ENCODE results near the gene FADS1. TPM values are rescaled to one million over a fixed set of nuclear protein-coding genes. Genes with fewer than 3 reads are reported as not detected.

The FADS1 gene
- total and polyA plus RNA-seq, 2 of the 8 experiments (the other 6 are each of a cell fraction or from before 2014, with no cell fraction given): 115 to 141 TPM

GRCh38 chr11:61794579-61794978 lies 22.2 kb downstream of the FADS1 start:
- no peaks in the 10 kb centered on the region for H3K27me3 ChIP-seq (replicated peaks in 1 of 4; ENCODE audit: control insufficient read depth in 3 of 4, extremely low read depth in 1 of 4, insufficient read depth in 3 of 4, low read length in 3 of 4)
- H3K27ac ChIP-seq (ENCODE audit: low read depth, low read length): no peak overlapping the region
- no peak overlapping the region for H2AK5ac ChIP-seq (ENCODE audit: low read depth, low read length)
- H4K5ac ChIP-seq (ENCODE audit: insufficient read length, low read depth, low read length): no peak overlapping the region
- H3K79me2 ChIP-seq (ENCODE audit: control insufficient read depth in 1 of 2, insufficient read depth in 2 of 2, low read length in 2 of 2): peaks cover 8 to 58% of the 10 kb centered on the region in 2 experiments
- 0 out of 7 replicates have a peak, but pooled peaks cover 0 to 2% (median 0%) of the 10 kb centered on the region in 4 experiments for H3K4me1 ChIP-seq (replicated peaks in 1 of 4; ENCODE audit: control insufficient read depth in 3 of 4, insufficient read depth in 4 of 4, low read length in 3 of 4)
- no peak overlapping the region for H3K18ac ChIP-seq (ENCODE audit: extremely low read depth, low read length)
- no peak overlapping the region for H3K14ac ChIP-seq (ENCODE audit: insufficient read length)
- ChIA-PET CTCF (ENCODE audit: partially characterized antibody) (interaction anchor here (4.1 to 10.1 kb wide), 3 partner anchors 12 to 46 kb away, joined by 24 to 118 read pairs (median 45); partner anchors contain the start of gene FADS1), POLR2A (ENCODE audit: partially characterized antibody) (interaction anchor here (0.7 to 20.9 kb wide), 6 partner anchors 10 to 199 kb away, joined by 3 to 354 read pairs (median 4); partner anchors contain the start of gene FADS1)
- no peak overlapping the region for H3K4me3 ChIP-seq (ENCODE audit: extremely low read depth in 1 of 4, insufficient read depth in 2 of 4, low read depth in 3 of 4, low read length in 4 of 4)
- FAIRE-seq (no peak), DNase-seq (ENCODE audit: low read depth in 1 of 2, low spot score in 2 of 2) (no peak)
- H4K8ac ChIP-seq (ENCODE audit: extremely low read depth, insufficient read depth, low read length): no peak overlapping the region
- no peak overlapping the region for H2AFZ ChIP-seq (ENCODE audit: low read length)
- H3K9me3 ChIP-seq (ENCODE audit: insufficient read depth in 2 of 2, low read depth in 1 of 2, low read length in 1 of 2): no peaks in the 10 kb centered on the region
- no peak overlapping the region for H2BK20ac ChIP-seq (ENCODE audit: low read length)
- no peak overlapping the region for H2BK15ac ChIP-seq (ENCODE audit: low read length)
- H2BK120ac ChIP-seq (replicated peaks; ENCODE audit: low read depth, low read length): no peak overlapping the region
- peaks cover 8 to 30% (median 26%) of the 10 kb centered on the region in 4 experiments; a peak in 7 of 8 replicates for H3K36me3 ChIP-seq (ENCODE audit: control insufficient read depth in 2 of 4, insufficient read depth in 4 of 4, low read length in 3 of 4)
- peaks cover 2% of the 10 kb centered on the region; the same call in 1 of the 2 replicates for H3K23me2 ChIP-seq (ENCODE audit: low read depth, low read length)
- H3K4ac ChIP-seq (replicated peaks; ENCODE audit: insufficient read length, low read depth, low read length): no peak overlapping the region
- H3K4me2 ChIP-seq (ENCODE audit: insufficient read depth in 1 of 2, low read depth in 2 of 2, low read length in 2 of 2): no peak overlapping the region; a peak in 1 of 4 replicates
- no peak overlapping the region for H3K9ac ChIP-seq (replicated peaks in 1 of 4; ENCODE audit: extremely low read depth in 1 of 4, low read depth in 3 of 4, low read length in 3 of 4)
- no peak overlapping the region for H2BK5ac ChIP-seq (ENCODE audit: low read depth, low read length)
- H3K23ac ChIP-seq (ENCODE audit: insufficient read length): no peak overlapping the region
- no peaks in the 10 kb centered on the region; the same call in 1 of the 2 replicates for H3K79me1 ChIP-seq (ENCODE audit: low read depth, low read length)
- TF ChIP-seq HDAC2 (IDR thresholded peaks at IDR 0.05; ENCODE audit: borderline replicate concordance in 1 of 2, low read depth in 2 of 2, low read length in 2 of 2): no peak
- no peak for TF ChIP-seq HDAC6 (IDR thresholded peaks at IDR 0.05; ENCODE audit: low read depth, low read length)
- TF ChIP-seq EGR1 (IDR thresholded peaks at IDR 0.05; ENCODE audit: borderline replicate concordance, low read depth, low read length): no peak
- H3K56ac ChIP-seq (replicated peaks; ENCODE audit: insufficient read length, low read depth, low read length): no peak overlapping the region
- H4K20me1 ChIP-seq (replicated peaks in 1 of 2; ENCODE audit: control insufficient read depth in 1 of 2, insufficient read depth in 2 of 2, low read length in 2 of 2): peaks cover 4 to 6% of the 10 kb centered on the region in 2 experiments
- no peak overlapping the region for H4K91ac ChIP-seq (replicated peaks; ENCODE audit: insufficient read length, low read length)
- H2BK12ac ChIP-seq (ENCODE audit: low read depth, low read length): no peak overlapping the region
- 90% methylated on average over 4 of the region's 4 CpGs; no CpG with 5 or more reads in 1 of the 2 experiments for WGBS, 2 experiments (ENCODE audit: extremely low coverage in 1 of 2, insufficient coverage in 1 of 2, insufficient read length in 1 of 2, insufficient replicate concordance in 2 of 2, low coverage in 1 of 2, low lambda C conversion rate in 2 of 2, missing lambda C conversion rate in 1 of 2)
